ENCODE measurements around the gene MRFAP1. TPM values are rescaled to one million over a fixed set of nuclear protein-coding genes. Genes with fewer than 3 reads are reported as not detected.
"Not testable (repeated sequence)": the region's sequence is repeated elsewhere in the genome, so short reads cannot be mapped to it uniquely, and the experiment has no call there.

The MRFAP1 gene
- total and polyA plus RNA-seq, 2 donors (not counting 1 experiment from before 2014, with no cell fraction given): 99.1 to 261 TPM

DNA sequence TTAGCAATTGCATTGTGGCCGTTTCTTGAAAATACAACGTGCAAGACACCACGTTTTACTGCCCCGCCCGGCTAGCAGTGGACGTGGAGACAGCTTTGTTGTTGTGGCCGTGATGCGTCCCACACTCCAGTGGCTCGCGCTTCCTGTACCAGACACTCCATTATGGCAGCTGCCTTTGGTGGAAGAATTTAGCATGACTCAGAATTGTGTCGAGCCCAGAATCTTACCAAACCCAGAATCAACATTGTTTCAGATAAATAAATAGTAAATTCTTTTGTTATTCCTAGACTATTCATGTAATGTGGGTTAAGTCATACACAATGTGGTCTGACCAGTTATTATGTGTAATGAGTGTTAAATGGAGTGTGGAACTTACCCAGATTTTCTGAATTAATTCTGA lies 27.9 kb downstream of the MRFAP1 start:
- Histone ChIP-seq H3K27ac (ENCODE audit: insufficient read depth, low read length) (no peak overlapping the region), H3K9ac (ENCODE audit: insufficient read depth, low read length) (no peak overlapping the region), H3K4me2 (ENCODE audit: extremely low read depth, insufficient read depth, low read length) (no peak overlapping the region)

DNA sequence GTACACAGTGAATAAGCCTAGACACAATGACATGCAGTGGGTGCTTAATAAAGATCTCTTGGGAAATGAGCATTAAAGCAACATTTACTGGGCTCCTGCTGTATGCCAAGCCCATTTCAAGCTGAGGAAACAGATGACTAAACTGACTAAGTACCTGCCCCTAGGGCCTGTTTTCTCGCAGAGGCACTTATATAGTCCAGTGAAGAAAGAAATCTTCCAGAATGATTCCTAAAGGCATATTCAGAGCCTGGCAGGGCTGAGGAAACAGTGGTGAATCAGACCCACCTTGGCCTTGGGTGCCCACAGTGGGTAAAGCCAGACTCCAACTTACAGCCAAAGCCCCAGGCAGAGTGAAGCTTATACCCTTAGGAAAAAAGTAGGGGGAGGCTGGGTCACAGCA lies 31.2 kb downstream of the MRFAP1 start:
- Histone ChIP-seq H3K4me1 (ENCODE audit: control insufficient read depth, extremely low read depth, insufficient read depth, low read length) (peaks cover 3% of the 10 kb centered on the region), H3K9me3 (ENCODE audit: control insufficient read depth, insufficient read depth, low read depth, low read length) (no peaks in the 10 kb centered on the region), H3K79me2 (ENCODE audit: control insufficient read depth, insufficient read depth, low read length) (peaks cover 18% of the 10 kb centered on the region), H3K27me3 (ENCODE audit: control insufficient read depth, insufficient read depth, low read length) (no peaks in the 10 kb centered on the region), H4K20me1 (ENCODE audit: control insufficient read depth, extremely low read depth, insufficient read depth, low read length) (no peaks in the 10 kb centered on the region), H2AFZ (ENCODE audit: low read length) (no peak overlapping the region), H3K4me3 (replicated peaks in 1 of 4; ENCODE audit: control extremely low read depth in 1 of 4, insufficient read depth in 1 of 4, low read depth in 3 of 4, low read length in 4 of 4) (no peak overlapping the region), H3K4me2 (ENCODE audit: extremely low read depth, insufficient read depth, low read length) (no peak overlapping the region), H3K36me3 (ENCODE audit: control insufficient read depth, insufficient read depth, low read length) (no peaks in the 10 kb centered on the region), H3K9ac (ENCODE audit: insufficient read depth, low read length) (no peak overlapping the region), H3K27ac (ENCODE audit: insufficient read depth, low read length) (no peak overlapping the region)
- TF ChIP-seq CTCF (conservative IDR thresholded peaks at IDR 0.05 in 1 of 2, IDR thresholded peaks at IDR 0.05 in 1 of 2; ENCODE audit: low read depth in 1 of 2, low read length in 2 of 2) (no peak), EZH2 (IDR thresholded peaks at IDR 0.05; ENCODE audit: low read length, missing control alignments) (no peak)
- no peak for DNase-seq (ENCODE audit: low read depth in 2 of 2)

More for the DNA sequence above, 27.9 kb downstream of the MRFAP1 start:
- DNase-seq (ENCODE audit: low read depth in 2 of 2): peak in 1 of 2 donors; percentile 94
- no peaks in the 10 kb centered on the region for H4K20me1 ChIP-seq (ENCODE audit: control insufficient read depth, extremely low read depth, insufficient read depth, low read length)
- H3K27me3 ChIP-seq (ENCODE audit: control insufficient read depth, insufficient read depth, low read length): peaks cover 12% of the 10 kb centered on the region
- no peak for TF ChIP-seq CTCF (conservative IDR thresholded peaks at IDR 0.05 in 1 of 2, IDR thresholded peaks at IDR 0.05 in 1 of 2; ENCODE audit: low read depth in 1 of 2, low read length in 2 of 2)
- no peak for TF ChIP-seq EZH2 (IDR thresholded peaks at IDR 0.05; ENCODE audit: low read length, missing control alignments)
- H2AFZ ChIP-seq (ENCODE audit: low read length): no peak overlapping the region
- no peaks in the 10 kb centered on the region for H3K4me1 ChIP-seq (ENCODE audit: control insufficient read depth, extremely low read depth, insufficient read depth, low read length)
- H3K79me2 ChIP-seq (ENCODE audit: control insufficient read depth, insufficient read depth, low read length): no peaks in the 10 kb centered on the region
- no peak overlapping the region for H3K4me3 ChIP-seq (replicated peaks in 1 of 4; ENCODE audit: control extremely low read depth in 1 of 4, insufficient read depth in 1 of 4, low read depth in 3 of 4, low read length in 4 of 4)
- H3K36me3 ChIP-seq (ENCODE audit: control insufficient read depth, insufficient read depth, low read length): no peaks in the 10 kb centered on the region
- H3K9me3 ChIP-seq (ENCODE audit: control insufficient read depth, insufficient read depth, low read depth, low read length): no peaks in the 10 kb centered on the region

DNA sequence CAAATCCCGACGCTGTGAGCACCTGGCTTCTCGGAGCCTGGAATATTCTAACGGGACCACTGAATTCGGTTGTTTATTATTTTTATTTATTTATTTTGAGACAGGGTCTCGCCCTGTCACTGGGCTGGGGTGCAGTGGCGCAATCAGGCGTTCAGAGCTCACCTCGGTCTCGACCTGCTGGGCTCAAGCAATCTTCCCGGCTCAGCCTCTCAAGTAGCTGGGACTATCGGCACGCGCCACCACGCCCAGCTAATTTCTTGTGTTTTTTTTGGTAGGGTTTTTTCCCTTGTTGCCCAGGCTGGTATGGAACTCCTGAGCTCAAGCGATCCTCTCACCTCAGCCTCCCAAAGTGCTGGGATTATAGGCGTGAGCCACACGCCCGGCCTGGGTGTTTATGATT lies 31.6 kb downstream of the MRFAP1 start:
- DNase-seq (ENCODE audit: low read depth in 2 of 2): no peak
- Histone ChIP-seq H4K20me1 (ENCODE audit: control insufficient read depth, extremely low read depth, insufficient read depth, low read length) (no peaks in the 10 kb centered on the region), H3K4me2 (ENCODE audit: extremely low read depth, insufficient read depth, low read length) (no peak overlapping the region), H3K27me3 (ENCODE audit: control insufficient read depth, insufficient read depth, low read length) (no peaks in the 10 kb centered on the region), H2AFZ (ENCODE audit: low read length) (no peak overlapping the region), H3K79me2 (ENCODE audit: control insufficient read depth, insufficient read depth, low read length) (peaks cover 23% of the 10 kb centered on the region), H3K36me3 (ENCODE audit: control insufficient read depth, insufficient read depth, low read length) (peaks cover 2% of the 10 kb centered on the region), H3K4me3 (replicated peaks in 1 of 4; ENCODE audit: control extremely low read depth in 1 of 4, insufficient read depth in 1 of 4, low read depth in 3 of 4, low read length in 4 of 4) (no peak overlapping the region), H3K4me1 (ENCODE audit: control insufficient read depth, extremely low read depth, insufficient read depth, low read length) (peaks cover 3% of the 10 kb centered on the region), H3K9ac (ENCODE audit: insufficient read depth, low read length) (no peak overlapping the region), H3K27ac (ENCODE audit: insufficient read depth, low read length) (no peak overlapping the region), H3K9me3 (ENCODE audit: control insufficient read depth, insufficient read depth, low read depth, low read length) (no peaks in the 10 kb centered on the region)
- TF ChIP-seq CTCF (conservative IDR thresholded peaks at IDR 0.05 in 1 of 2, IDR thresholded peaks at IDR 0.05 in 1 of 2; ENCODE audit: low read depth in 1 of 2, low read length in 2 of 2) (no peak), EZH2 (IDR thresholded peaks at IDR 0.05; ENCODE audit: low read length, missing control alignments) (no peak)

DNA sequence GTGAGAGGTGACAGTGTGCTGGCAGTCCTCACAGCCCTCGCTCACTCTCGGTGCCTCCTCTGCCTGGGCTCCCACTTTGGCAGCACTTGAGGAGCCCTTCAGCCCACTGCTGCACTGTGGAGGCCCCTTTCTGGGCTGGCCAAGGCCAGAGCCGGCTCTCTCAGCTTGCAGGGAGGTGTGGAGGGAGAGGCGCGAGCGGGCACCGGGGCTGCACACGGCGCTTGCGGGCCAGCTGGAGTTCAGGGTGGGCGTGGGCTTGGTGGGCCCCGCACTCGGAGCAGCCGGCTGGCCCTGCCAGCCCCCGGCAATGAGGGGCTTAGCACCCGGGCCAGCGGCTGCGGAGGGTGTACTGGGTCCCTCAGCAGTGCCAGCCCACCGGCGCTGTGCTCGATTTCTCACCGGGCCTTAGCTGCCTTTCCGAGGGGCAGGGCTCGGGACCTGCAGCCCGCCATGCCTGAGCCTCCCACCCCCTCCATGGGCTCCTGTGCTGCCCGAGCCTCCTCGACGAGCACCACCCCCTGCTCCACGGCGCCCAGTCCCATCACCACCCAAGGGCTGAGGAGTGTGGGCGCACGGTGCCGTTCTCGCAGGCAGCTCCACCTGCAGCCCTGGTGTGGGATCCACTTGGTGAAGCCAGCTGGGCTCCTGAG lies 32.2 kb downstream of the MRFAP1 start:
- peaks cover 24% of the 10 kb centered on the region for H3K79me2 ChIP-seq (ENCODE audit: control insufficient read depth, insufficient read depth, low read length)
- DNase-seq (ENCODE audit: low read depth in 2 of 2); H3K4me3 ChIP-seq (replicated peaks in 1 of 4; ENCODE audit: control extremely low read depth in 1 of 4, insufficient read depth in 1 of 4, low read depth in 3 of 4, low read length in 4 of 4); H3K9me3 ChIP-seq (ENCODE audit: control insufficient read depth, insufficient read depth, low read depth, low read length); H4K20me1 ChIP-seq (ENCODE audit: control insufficient read depth, extremely low read depth, insufficient read depth, low read length); H2AFZ ChIP-seq (ENCODE audit: low read length); H3K27ac ChIP-seq (ENCODE audit: insufficient read depth, low read length); H3K9ac ChIP-seq (ENCODE audit: insufficient read depth, low read length); H3K36me3 ChIP-seq (ENCODE audit: control insufficient read depth, insufficient read depth, low read length); H3K4me1 ChIP-seq (ENCODE audit: control insufficient read depth, extremely low read depth, insufficient read depth, low read length); H3K4me2 ChIP-seq (ENCODE audit: extremely low read depth, insufficient read depth, low read length); H3K27me3 ChIP-seq (ENCODE audit: control insufficient read depth, insufficient read depth, low read length): not testable (repeated sequence)
